Epithelial cell of esophagus (primary cell): ENCODE measurements around the gene ALDH6A1.
"Not testable (repeated sequence)": the region's sequence is repeated elsewhere in the genome, so short reads cannot be mapped to it uniquely, and the experiment has no call there.

Experiments
- DNase-seq: peaks from one replicate; pipeline ENCODE4 v3.0.0; 2010; ENCODE audit warnings: low read depth
- H3K4me3 ChIP-seq: 2 replicates; pipeline ENCODE4 v1.5.1; 2011; ENCODE audit warnings: mild to moderate bottlenecking, low read length, control low read depth
- TF ChIP-seq, protein P1 (sequence below): IDR thresholded peaks from 2 replicates; pipeline ENCODE4 v1.5.1; 2011; ENCODE audit warnings: low read depth, mild to moderate bottlenecking, low read length, control low read depth, inconsistent platforms; ENCODE audit not compliant: insufficient read depth; ENCODE audit errors: missing control alignments

ALDH6A1 gene

DNA sequence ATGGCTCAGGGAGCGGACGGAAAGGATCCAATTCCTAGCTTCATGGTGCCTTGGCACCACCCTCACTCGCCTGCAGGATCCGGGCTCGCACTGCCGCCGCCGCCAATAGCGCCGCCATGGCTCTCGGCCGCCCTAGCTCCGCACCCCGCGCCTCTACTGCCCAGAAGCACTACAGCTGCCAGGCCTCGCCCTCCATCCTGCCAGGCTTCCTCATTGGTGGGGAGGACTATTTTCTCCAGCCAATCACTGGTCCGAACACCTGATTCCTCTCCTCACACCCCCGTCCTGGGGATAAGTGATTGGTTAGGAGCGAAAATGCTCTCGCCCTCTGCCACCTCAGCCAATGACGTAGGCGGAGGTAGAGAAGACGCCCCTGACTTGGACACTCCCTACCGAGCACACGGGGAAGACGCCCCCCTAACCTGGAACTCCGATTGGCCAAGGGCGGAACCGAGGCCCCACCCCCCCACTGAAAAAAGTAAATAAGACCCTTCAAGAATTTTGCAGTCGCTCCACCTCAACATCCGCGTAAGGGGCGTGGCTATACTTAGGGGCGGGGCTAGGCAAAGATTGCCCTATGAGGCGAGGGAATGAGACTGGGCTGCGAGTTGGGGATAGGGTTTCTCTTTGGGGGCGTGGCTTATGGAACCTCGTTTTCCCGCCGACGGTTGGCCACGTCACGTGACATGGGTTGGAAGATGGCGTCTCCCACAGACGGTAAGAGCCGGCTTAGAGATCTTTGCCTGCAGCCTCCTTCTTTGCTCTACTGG is at the start of gene ALDH6A1, which contains the start of gene LIN52:
TSS of gene ALDH6A1 (minus strand) at position 177 of the 770 bp plus-strand sequence. CDS start at position 118, 59 bp downstream.
TSS of gene LIN52 (plus strand) at position 680 of the 770 bp plus-strand sequence. CDS start at position 699, 19 bp downstream.
- peak; percentile 100 for DNase-seq
- TF ChIP-seq, protein P1, sequence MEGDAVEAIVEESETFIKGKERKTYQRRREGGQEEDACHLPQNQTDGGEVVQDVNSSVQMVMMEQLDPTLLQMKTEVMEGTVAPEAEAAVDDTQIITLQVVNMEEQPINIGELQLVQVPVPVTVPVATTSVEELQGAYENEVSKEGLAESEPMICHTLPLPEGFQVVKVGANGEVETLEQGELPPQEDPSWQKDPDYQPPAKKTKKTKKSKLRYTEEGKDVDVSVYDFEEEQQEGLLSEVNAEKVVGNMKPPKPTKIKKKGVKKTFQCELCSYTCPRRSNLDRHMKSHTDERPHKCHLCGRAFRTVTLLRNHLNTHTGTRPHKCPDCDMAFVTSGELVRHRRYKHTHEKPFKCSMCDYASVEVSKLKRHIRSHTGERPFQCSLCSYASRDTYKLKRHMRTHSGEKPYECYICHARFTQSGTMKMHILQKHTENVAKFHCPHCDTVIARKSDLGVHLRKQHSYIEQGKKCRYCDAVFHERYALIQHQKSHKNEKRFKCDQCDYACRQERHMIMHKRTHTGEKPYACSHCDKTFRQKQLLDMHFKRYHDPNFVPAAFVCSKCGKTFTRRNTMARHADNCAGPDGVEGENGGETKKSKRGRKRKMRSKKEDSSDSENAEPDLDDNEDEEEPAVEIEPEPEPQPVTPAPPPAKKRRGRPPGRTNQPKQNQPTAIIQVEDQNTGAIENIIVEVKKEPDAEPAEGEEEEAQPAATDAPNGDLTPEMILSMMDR, result peak; percentile 14
- peak within 1 kb of the TSS; percentile 93 for H3K4me3 ChIP-seq

DNA sequence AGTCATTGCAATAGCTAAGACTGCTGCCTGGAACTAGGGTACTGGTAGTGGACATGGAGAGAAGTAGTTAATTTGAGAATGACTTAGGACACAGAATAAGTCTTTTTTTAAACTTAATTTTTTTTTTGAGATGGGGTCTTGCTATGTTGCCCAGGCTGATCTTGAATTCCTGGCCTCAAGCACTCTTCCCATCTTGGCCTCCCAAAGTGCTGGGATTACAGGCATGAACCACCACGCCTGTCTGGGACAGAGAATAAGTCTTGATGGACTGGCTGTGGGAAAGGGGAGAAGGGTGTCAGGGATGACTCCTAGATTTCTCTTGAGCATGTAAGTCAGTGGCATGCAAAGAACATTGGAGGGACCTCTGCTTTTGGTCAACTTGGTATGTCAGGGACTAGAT is 43.4 kb upstream of the ALDH6A1 start:
- TF ChIP-seq, protein P1, result no peak
- no peak overlapping the region for H3K4me3 ChIP-seq

DNA sequence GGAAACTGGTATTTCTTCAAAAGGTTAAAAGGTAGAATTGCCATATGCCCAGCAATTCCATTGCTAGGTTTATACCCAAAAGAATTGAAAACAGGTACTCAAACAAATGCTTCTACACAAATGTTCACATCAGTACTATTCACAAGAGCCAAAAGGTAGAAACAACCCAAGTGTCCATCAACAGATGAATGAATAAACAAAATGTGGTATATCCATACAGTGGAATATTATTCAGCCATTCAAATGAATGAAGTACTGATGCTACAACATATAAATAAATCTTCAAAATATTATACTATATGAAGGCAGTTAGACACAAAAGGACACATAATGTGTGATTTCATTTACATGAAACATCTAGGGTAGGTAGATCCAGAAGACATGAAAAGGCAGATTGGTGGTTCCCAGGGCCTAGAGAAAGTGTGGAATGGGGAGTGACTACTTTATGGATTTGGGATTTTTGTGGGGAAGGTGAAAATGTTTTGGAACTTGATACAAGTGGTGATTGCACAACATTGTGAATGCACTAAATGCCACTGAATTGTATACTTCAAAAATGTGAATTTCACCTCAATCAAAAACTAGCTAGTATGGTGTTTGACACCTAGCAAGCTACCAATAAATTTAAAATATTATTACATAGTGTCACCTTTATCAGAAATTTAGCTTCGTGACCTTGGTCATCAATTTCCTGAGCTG is 42.2 kb upstream of the ALDH6A1 start:
- TF ChIP-seq, protein P1, result no peak
- no peak overlapping the region for H3K4me3 ChIP-seq
- no peak for DNase-seq

More for the DNA sequence above, 43.4 kb upstream of the ALDH6A1 start:
- peak; percentile 4 for DNase-seq

DNA sequence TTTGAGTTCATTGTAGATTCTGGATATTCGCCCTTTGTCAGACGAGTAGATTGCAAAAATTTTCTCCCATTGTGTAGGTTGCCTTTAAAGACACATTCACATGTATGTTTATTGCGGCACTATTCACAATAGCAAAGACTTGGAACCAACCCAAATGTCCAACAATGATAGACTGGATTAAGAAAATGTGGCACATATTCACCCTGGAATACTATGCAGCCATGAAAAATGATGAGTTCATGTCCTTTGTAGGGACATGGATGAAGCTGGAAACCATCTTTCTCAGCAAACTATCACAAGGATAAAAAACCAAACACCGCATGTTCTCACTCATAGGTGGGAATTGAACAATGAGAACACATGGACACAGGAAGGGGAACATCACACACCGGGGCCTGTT is 41.2 kb upstream of the ALDH6A1 start:
- DNase-seq, H3K4me3 ChIP-seq: not testable (repeated sequence)

DNA sequence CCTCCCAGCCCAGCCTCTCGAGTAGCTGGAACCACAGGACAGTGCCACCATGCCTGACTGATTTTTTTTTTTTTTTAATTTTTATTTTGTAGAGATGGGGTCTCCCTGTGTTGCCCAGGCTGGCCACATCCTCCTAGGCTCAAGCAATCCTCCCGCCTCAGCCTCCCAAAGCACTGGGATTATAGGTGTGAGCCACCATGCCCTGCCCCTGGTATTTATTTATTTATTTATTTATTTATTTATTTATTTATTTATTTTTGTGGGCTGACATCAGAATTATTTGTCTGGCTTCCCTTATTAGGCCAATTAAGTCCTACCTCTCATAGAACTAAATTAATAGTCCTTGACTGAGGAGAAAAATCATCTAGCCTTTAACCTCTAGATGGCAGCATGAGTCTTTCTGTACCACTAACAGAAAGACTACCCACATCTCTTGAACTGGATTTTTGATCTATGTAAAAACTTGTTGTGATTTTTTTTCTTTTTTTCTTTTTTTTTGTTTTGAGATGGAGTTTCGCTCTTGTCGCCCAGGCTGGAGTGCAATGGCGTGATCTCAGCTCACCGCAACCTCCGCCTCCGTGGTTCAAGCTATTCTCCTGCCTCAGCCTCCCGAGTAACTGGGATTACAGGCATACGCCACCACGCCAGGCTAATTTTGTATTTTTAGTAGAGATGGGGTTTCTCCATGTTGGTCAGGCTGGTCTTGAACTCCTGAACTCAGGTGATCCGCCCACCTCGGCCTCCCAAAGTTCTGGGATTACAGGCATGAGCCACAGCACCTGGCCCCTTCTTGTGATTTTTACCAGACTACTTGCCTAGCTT is 27.4 kb upstream of the ALDH6A1 start:
- not testable (repeated sequence) for H3K4me3 ChIP-seq
- TF ChIP-seq, protein P1, result peak; percentile 60
- peak; percentile 70 for DNase-seq

DNA sequence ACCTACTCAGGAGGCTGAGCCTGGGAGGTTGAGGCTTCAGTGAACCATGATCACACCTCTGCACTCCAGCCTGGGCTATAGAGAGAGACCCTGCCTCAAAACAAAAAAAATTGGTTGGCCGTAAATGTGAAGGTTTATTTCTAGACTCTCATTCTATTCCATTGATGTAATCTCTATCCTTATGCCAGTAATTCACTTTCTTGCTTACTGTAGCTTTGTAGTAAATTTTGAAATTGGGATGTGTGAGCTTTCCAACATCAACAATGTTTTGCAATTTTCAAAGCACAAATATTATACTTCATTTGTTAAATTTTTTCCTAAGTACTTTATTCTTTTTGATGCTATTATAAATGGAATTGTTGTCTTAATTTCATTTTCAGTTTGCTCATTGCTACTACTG is 25.1 kb upstream of the ALDH6A1 start:
- H3K4me3 ChIP-seq, result no peak overlapping the region
- DNase-seq, result no peak
- TF ChIP-seq, protein P1, result no peak

DNA sequence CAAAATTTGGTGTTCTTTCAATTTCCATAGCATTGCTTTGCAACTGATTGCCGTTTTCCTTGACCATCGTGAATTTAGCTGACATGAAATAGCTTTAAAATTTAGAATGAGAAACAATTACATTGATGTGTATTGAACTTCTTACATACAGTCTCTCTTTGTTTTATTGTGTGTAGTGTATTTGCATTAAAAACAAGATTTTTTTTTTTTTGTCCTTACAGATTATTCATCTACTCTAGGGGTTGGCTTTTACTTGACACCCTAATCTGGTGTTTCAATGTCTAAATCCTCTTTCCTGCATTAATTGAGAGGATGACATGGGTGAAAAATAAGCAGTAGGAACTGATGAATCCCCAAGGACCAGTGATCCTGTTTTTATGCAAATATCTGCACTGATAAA is 21.1 kb upstream of the ALDH6A1 start:
- H3K4me3 ChIP-seq, result no peak overlapping the region
- no peak for DNase-seq
- TF ChIP-seq, protein P1, result no peak
